A549 (cell line): ENCODE results near the gene MYO1E.

Source experiments
- BHLHE40 ChIP-seq: IDR thresholded peaks from 2 replicates; pipeline ENCODE4 v1.6.1; 2012; ENCODE audit warnings: low read depth, low read length, inconsistent platforms
- HOXA7 ChIP-seq: fragments of 250-450 bp; sonication (Bioruptor Pico); IDR thresholded peaks from 2 replicates; pipeline ENCODE4 v1.5.0; 2020; ENCODE audit warnings: mild to moderate bottlenecking, moderate library complexity
- JUN ChIP-seq, 2 experiments: fragments of >200 bp; sonication (Bioruptor Twin); formaldehyde crosslinking; IDR thresholded peaks; 2 replicates in 1 of 2; 3 replicates in 1 of 2; pipeline ENCODE4 v1.6.1; 2016 to 2017
- MYC ChIP-seq: IDR thresholded peaks from 2 replicates; pipeline ENCODE4 v1.6.1; 2012; ENCODE audit warnings: mild to moderate bottlenecking, inconsistent platforms, low read length, improper control_type of control experiment, borderline replicate concordance
- RAD21 ChIP-seq, 2 experiments: fragments of >200 bp in 1 of 2; sonication (Bioruptor Twin) in 1 of 2; formaldehyde crosslinking in 1 of 2; IDR thresholded peaks in 1 of 2; conservative IDR thresholded peaks in 1 of 2; 2 replicates in 1 of 2; 3 replicates in 1 of 2; pipeline ENCODE4 v1.6.1; 2012 to 2018; ENCODE audit warnings: inconsistent platforms in 1 of 2
- RNF2 ChIP-seq: fragments of 200-600 bp; sonication (generic); IDR thresholded peaks from 2 replicates; pipeline ENCODE4 v1.6.1; 2016; ENCODE audit warnings: low read depth, mild to moderate bottlenecking, antibody characterized with exemption, moderate library complexity, borderline replicate concordance
- SMC3 ChIP-seq: fragments of >200 bp; sonication (Bioruptor Twin); formaldehyde crosslinking; IDR thresholded peaks from 3 replicates; pipeline ENCODE4 v1.6.1; 2018; ENCODE audit warnings: inconsistent platforms
- ZFP36 ChIP-seq: fragments of 450-650 bp; IDR thresholded peaks from 2 replicates; pipeline ENCODE4 v1.6.1; 2014; ENCODE audit warnings: borderline replicate concordance; ENCODE audit not compliant: partially characterized antibody
- TF ChIP-seq, protein P1 (sequence below): fragments of >200 bp; sonication (Bioruptor Twin); formaldehyde crosslinking; IDR thresholded peaks from 3 replicates; pipeline ENCODE4 v1.5.1; 2016
- TF ChIP-seq, protein P2 (sequence below): fragments of >200 bp; sonication (Bioruptor Twin); formaldehyde crosslinking; IDR thresholded peaks from 3 replicates; pipeline ENCODE4 v1.6.1; 2016
- TF ChIP-seq, protein P3 (sequence below): fragments of 200-600 bp; sonication (generic); IDR thresholded peaks from 2 replicates; pipeline ENCODE4 v1.6.1; 2016; ENCODE audit warnings: antibody characterized with exemption, mild to moderate bottlenecking, moderate library complexity

DNA sequence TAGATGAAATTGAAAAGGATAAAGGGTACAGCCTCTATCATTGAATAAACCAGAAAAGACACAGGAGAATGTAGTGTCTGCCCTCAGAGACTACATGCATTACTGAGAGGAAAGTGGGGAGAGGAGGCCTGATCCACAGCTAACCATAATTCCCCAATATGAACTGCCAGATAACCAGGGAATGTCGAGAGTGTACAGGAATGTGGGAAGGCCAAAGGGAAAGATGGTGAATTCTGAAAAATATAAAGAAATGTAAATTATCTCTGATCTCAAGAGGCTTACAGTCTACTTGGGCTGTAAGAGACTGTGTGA lies 22.3 kb downstream of the MYO1E start:
- TF ChIP-seq RNF2 (no peak), HOXA7 (no peak), MYC (no peak), JUN (IDR thresholded peaks at IDR 0.05) (peak in 1 of 2 experiments; percentile 16; a peak in 1 of 5 replicates), ZFP36 (no peak), BHLHE40 (no peak), RAD21 (conservative IDR thresholded peaks at IDR 0.05 in 1 of 2, IDR thresholded peaks at IDR 0.05 in 1 of 2) (no peak), SMC3 (no peak)
- TF ChIP-seq, protein P1, sequence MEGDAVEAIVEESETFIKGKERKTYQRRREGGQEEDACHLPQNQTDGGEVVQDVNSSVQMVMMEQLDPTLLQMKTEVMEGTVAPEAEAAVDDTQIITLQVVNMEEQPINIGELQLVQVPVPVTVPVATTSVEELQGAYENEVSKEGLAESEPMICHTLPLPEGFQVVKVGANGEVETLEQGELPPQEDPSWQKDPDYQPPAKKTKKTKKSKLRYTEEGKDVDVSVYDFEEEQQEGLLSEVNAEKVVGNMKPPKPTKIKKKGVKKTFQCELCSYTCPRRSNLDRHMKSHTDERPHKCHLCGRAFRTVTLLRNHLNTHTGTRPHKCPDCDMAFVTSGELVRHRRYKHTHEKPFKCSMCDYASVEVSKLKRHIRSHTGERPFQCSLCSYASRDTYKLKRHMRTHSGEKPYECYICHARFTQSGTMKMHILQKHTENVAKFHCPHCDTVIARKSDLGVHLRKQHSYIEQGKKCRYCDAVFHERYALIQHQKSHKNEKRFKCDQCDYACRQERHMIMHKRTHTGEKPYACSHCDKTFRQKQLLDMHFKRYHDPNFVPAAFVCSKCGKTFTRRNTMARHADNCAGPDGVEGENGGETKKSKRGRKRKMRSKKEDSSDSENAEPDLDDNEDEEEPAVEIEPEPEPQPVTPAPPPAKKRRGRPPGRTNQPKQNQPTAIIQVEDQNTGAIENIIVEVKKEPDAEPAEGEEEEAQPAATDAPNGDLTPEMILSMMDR = no peak
- TF ChIP-seq, protein P2, sequence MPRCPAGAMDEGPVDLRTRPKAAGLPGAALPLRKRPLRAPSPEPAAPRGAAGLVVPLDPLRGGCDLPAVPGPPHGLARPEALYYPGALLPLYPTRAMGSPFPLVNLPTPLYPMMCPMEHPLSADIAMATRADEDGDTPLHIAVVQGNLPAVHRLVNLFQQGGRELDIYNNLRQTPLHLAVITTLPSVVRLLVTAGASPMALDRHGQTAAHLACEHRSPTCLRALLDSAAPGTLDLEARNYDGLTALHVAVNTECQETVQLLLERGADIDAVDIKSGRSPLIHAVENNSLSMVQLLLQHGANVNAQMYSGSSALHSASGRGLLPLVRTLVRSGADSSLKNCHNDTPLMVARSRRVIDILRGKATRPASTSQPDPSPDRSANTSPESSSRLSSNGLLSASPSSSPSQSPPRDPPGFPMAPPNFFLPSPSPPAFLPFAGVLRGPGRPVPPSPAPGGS = no peak
- TF ChIP-seq, protein P3, sequence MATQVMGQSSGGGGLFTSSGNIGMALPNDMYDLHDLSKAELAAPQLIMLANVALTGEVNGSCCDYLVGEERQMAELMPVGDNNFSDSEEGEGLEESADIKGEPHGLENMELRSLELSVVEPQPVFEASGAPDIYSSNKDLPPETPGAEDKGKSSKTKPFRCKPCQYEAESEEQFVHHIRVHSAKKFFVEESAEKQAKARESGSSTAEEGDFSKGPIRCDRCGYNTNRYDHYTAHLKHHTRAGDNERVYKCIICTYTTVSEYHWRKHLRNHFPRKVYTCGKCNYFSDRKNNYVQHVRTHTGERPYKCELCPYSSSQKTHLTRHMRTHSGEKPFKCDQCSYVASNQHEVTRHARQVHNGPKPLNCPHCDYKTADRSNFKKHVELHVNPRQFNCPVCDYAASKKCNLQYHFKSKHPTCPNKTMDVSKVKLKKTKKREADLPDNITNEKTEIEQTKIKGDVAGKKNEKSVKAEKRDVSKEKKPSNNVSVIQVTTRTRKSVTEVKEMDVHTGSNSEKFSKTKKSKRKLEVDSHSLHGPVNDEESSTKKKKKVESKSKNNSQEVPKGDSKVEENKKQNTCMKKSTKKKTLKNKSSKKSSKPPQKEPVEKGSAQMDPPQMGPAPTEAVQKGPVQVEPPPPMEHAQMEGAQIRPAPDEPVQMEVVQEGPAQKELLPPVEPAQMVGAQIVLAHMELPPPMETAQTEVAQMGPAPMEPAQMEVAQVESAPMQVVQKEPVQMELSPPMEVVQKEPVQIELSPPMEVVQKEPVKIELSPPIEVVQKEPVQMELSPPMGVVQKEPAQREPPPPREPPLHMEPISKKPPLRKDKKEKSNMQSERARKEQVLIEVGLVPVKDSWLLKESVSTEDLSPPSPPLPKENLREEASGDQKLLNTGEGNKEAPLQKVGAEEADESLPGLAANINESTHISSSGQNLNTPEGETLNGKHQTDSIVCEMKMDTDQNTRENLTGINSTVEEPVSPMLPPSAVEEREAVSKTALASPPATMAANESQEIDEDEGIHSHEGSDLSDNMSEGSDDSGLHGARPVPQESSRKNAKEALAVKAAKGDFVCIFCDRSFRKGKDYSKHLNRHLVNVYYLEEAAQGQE = no peak
